PC-9 (cell line): ENCODE measurements around the gene CACNA1B.

ENCODE experiments used
- CTCF ChIP-seq: fragments of 200-600 bp; sonication (generic); conservative IDR thresholded peaks from 2 replicates; pipeline ENCODE4 v1.6.1; 2017; ENCODE audit warnings: mixed run types, antibody characterized with exemption, mild to moderate bottlenecking, moderate library complexity
- EZH2 ChIP-seq: fragments of 200-600 bp; sonication (generic); IDR thresholded peaks from 2 replicates; pipeline ENCODE4 v1.8.0; 2017; ENCODE audit warnings: antibody characterized with exemption, low read depth

DNA sequence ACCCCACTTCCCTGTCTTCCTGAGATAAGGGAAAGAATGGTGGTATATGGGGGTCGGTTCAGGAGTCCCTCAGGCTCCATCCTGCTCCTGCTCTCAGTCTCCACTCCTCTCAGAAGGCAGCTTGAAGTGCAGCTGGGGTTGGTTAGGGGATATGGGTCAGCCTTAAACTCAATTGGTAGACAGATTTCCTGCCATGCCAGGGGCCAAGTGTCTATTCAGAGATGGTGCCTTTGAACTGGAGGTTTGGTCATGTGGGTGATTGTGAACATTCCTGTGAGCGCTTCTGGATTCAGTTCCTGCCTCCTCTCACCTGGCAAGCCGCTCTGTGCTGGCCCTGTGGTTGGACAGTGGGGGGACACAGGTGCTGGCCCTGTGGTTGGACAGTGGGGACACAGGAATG lies 35.1 kb downstream of the CACNA1B start:
- TF ChIP-seq CTCF (no peak), EZH2 (no peak)
